A172 (cell line): ENCODE data around the gene ZNF593OS. TPM values are rescaled to one million over a fixed set of nuclear protein-coding genes. Genes with fewer than 3 reads are reported as not detected.

Experiments used
- DNase-seq: peaks from one replicate; pipeline ENCODE4 v3.0.0-alpha.2; 2015; ENCODE audit warnings: low spot score
- total RNA-seq: library from RNA; depleted of rRNA; stranded (reverse); fragments of >200 nt; shearing (Covaris generic); gene quantifications from 2 replicates; pipeline ENCODE4 v1.2.3, GENCODE V29; 2014

ZNF593OS gene
- total RNA-seq, 1 experiment from 2014 or later, result not detected

DNA sequence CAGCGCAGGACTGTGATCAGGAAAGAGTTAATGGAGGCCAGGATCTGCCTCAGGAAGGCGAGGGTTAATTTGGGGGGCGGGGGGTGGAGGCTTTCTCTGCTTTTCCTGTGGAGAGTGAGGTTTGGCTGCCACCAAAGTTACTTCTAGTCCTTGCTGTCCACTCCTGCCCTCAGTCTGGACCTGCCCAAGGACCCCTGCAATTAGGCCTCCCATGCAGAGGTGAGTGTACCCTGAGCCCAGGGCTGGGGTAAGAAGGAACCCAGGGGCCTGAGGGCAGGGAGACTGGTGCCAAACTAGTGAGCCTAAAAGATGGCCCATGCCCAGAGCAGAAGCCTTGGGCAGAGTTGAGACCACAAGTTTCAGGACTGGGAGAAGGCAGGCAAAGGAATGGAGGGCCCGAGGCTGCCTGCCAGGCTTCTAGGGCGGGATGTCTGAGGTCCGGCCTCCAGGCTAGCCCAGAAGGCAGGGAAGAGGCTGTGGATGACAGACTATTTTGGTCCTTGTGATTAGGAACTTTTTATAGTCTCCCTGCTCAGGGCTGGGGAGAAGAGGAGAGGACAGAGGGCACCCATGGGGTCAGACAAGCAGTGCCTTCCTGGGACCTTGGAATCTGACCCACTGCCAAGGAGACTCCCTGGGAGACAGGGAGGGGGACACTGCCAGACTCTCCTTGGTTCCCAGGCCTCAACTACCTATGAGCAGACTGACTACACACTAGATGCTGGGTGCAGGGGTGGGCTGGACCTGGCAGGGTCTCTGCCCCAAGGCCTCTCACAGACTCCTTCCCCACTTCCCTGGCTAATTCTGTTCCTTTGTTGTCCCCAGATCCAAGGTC lies 12.5 kb downstream of the ZNF593OS start, which contains the start of gene FAM110D:
FAM110D (plus strand) TSS at position 172 of the 835 bp plus-strand sequence. CDS start 2,213 bp downstream, outside the sequence.
- DNase-seq, result no peak

DNA sequence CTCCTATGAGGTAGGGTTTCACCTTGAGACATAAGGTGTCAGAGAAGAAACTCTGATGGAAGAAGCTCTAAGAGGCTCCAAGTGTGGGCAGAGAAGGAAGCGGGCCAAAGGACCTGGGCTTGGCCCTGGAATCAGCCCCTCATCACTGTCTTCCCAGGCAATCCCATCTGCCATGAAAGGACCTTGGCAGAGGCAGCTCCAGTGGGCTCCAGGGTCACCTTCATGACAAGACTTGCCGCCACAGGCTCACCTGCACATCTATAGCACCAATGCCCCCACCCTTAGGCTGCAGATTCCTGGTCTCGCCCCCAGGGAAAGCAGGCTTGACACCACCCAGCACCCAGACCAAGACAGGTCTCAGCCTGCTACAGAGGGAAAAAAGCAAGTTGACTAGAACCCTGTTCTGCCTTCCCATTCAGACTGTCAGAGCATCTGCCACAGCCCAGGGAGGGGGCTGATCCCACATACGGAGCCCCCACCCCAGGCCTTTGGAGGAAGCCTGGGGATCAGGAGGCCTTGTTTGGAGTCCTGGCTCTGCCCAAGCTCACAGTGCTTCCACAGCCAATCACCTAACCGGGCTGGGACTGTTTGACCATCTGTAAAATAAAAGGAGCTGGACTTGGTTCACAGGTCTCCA lies 13.2 kb downstream of the ZNF593OS start:
- no peak for DNase-seq

DNA sequence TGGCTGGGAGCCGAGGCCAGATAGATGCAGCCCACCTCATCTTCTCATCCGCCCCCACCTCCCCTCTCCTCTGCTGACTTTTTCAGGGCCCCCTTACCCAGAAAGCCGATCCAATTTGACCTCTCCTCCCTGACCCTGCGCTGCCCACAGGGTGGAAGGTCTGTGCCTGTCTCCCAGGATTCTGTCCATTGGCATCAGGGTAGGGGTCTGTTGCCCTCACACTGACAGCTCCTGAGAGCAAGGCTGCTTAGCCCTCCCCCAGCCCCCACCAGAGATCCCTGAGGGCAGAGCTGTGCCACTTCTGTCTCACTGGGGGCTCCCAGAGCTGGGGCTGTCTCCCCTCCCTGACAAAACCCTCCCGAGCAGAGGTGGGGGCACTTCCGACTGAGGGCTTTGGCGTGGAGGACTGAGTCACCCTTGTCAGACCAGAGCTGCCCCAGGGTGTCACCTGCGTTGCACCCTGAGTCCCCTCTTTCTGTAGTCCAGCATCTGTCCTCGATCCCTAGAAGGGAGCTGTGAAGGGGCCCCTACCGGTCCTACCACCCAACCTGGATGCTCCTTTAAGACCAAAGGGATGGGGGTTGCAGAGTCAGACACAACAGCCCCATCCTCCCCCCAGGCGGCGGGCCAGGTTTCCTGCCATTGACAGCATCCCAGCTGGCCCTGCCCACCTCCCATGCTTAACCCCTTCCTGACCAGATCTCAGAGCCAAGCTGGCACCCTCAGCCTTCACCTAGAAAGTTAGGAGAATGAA lies 15.2 kb downstream of the ZNF593OS start:
- peak; percentile 31 for DNase-seq

GRCh38 chr1:26155370-26156284 lies 16.0 kb downstream of the ZNF593OS start:
- DNase-seq, result no peak

DNA sequence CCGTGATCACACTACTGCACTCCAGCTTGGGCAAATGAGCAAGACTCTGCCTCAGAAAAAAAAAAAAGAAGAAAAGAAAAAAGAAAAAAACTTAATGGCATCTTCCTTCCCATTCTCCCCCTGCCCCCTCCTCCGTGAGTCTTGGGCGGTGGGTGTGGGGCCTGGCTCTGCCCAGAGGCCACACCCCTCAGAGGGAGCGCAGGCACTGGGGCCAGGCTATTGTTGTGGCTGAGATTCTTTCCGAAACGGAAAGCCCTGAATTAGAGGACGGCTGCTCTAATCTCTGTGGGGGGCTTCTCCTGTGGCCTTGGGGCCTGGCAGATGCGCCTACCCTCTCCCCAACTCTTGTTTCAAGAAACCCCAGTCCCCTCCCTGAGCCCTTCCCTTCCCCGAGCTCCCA lies 16.9 kb downstream of the ZNF593OS start:
- DNase-seq, result no peak

- DNase-seq, result no peak
Observed at GRCh38 chr1:26153966-26154532, 17.6 kb downstream of the ZNF593OS start.

DNA sequence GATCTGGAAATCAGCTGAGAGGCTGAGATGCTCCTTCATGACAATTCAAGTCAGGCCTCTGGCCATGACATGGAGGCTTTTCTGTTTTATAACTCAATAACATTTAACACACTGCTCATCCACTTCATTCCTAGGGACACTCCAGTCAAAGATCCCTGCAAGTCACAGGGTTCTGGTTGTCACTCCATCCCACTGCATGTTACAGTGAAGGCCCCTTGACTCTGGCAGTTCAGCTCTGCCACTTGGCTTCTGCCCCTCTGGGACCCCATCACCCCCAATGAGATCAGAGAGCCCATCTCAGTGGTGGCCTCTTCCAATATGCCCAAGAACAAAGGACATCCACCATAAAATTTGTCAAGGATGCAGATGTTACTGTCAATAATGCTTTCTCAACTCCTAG lies 22.7 kb downstream of the ZNF593OS start:
- DNase-seq, result no peak

GRCh38 chr1:26145960-26146294 lies 25.7 kb downstream of the ZNF593OS start:
- DNase-seq, result no peak

DNA sequence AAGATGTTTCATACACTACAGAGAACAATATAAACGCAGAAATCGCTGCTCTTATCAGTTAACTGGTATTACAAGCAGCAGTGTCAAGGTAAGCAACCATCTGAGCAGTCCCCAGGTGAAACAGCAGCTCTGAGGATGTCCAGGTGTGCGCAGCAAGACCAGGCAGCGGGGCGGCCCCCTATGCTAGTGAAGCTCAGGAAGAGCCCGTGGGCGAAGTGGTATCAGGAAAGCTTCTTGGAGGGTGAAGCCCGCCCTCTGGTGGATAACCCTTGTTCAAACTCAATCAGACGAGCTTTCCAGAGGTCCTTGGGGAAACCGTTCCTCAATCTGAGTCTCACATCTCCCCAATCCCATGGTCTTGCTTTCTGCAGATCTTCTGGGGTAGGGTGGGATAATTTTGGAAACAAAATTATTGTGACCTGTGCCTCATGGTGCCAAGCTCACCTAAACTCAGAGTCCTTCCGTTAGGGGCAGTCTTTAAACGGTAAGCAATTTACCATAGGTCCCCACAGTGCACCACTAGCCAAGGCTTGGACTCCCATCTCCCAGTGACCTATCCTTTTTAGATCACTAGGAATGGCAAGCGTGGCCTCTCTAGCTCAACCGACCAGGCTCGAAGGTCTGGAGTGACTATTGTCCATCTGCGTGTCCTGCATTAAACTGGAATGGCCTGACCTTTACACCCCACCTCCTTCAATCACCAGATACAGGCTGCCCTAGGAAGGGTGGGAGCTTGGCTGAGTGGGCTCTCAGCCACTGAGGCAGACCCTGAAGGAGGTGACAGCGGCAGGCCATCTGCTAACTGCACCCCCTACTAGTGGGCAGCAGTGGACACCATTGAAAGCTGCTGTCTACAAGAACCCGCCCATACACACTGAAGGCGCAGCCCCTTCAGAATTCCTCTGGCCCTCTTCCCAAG lies 26.3 kb downstream of the ZNF593OS start:
- DNase-seq, result peak; percentile 65

- no peak for DNase-seq
Observed at GRCh38 chr1:26142159-26142558, 29.5 kb downstream of the ZNF593OS start.

DNA sequence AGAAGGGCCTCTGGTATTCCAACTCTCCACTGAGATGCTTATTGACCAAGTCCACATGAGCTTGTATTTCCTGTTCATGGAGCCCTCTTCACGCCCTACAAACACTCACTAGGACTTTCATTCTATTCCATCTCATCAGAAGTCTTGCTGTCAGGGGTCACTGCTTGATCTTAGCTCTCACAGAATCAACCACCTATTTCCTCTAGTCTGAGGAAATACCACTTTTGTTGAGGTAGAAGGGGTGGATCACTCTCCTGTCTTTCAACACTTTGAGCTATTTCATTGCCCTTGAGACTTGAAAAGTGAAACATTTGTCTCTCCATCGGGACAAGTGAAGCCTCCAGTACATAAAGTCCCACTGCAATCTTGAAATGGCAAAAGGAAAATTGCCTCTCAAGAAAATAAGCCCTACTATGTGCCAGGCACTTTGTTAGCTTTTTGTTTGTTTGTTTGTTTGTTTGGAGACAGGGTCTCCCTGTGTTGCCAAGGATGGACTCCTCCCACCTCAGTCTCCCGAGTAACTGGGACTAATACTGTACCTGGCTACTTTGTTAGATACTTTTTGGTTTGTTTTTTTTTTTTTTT lies 32.6 kb downstream of the ZNF593OS start:
- DNase-seq, result no peak

DNA sequence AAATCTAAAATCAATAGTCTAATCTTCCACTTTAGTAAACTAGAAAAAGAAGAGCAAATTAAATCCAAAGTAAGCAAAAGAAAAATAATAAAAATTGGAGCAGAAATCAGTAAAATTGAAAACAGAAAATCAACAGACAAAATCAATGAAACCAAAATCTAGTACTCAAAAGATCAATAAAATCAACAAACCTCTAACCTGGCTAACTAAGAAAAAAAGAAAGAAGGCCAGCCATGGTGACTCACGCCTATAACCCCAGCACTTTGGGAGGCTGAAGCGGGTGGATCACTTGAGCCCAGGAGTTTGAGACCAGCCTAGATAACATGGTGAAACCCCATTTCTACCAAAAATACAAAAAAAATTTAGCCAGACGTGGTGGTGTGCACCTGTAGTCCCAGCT lies 37.2 kb downstream of the ZNF593OS start:
- no peak for DNase-seq

GRCh38 chr1:26132834-26133167 lies 38.8 kb downstream of the ZNF593OS start:
- no peak for DNase-seq

DNA sequence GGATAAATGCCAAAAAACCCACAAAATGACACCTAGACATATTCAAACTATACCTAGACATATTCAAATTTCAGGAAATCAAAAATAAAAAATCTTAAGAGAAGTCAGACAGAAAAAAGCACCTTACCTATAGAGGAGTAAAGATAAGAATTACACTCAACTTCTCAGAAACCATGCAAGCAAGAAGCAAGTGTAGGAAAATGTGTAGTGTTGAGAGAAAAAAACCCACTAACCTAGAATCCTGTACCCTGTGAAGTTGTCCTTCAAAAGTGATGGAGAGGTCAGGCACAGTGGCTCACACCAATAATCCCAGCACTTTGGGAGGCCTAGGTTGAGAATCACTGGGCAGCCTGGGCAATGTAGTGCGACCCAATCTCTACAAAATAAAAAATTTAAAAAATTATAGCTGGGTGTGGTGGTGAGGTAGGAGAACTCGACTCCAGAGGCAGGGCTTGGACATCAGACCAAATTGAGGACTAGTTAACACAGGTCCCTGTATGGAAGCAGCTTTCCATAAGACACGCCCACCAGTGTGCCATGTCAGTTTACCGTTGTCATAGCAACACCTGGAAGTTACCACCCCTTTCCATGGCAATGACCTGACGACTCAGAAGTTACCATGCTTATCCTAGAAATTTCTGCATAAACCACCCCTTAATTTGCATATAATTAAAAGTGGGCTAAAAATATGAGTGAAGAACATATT lies 39.4 kb downstream of the ZNF593OS start:
- DNase-seq, result peak; percentile 37

GRCh38 chr1:26130695-26131094 lies 40.9 kb downstream of the ZNF593OS start:
- no peak for DNase-seq

DNA sequence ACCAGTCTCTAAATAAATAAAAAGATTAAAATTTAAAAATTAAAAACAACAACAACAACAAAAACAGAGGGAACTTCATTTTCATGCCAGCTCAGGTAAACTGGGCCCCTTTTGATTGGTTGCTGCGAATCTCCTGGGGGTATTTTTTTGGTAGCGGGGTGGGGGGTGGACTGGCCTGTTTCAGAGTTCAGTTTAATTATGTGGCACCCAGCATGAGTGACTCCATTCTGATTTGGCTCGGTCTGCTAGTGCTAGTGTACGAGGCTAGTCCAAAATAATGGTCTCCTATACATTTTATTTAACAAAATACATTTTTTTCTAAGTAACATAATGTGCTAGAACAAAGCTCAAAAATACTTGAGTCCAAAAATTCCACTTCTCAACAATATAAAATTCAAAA lies 41.9 kb downstream of the ZNF593OS start:
- DNase-seq, result no peak

DNA sequence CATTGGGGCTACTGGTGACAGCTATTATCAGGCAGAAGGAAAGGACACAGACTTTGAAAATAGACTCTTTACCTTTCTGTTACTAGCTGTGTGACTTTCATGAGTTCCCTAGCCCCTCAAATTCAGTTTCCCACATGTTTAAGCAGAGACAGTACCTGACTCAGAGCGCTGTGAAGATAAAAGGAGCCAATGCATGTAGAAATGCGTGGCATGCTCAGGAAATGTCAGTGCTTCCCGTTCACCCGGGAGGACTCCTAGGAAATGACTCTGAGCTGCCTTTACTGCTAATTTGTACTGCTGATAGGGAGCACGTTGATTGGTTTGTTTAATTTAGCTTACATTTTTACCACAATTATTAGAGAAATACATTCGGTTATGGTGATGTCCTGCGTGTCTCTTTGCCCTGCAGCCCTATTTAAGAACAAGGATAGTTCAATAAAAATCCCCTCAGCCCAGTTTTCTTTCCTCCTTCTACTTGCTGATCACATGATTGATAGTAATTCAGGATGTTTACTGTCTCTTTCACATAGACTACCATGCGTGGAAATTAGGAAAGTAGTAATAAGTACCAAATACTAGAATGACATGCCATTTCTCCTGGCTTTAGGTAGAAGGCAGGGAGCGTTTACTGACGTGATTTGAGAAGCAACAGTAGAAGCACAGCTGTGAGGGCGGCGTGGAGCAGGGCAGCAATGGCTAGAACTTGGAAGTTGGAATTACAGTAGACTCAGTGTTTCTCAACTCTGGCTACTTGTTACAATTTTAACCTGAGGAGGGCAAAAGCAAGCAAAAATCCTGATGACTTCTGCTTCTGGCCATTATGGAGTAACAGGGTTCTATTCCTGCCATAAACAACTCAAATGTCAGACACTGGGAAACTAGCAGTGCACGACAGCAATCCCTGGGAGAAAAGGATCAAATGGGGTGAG lies 44.1 kb downstream of the ZNF593OS start:
- no peak for DNase-seq
